ENCODE data around the gene GDPGP1. TPM values are rescaled to one million over a fixed set of nuclear protein-coding genes. Genes with fewer than 3 reads are reported as not detected.

GDPGP1 gene
- total and polyA plus RNA-seq, 2 of the 4 experiments (the other 2 are of a cell fraction), result 2.3 to 4.1 TPM

DNA sequence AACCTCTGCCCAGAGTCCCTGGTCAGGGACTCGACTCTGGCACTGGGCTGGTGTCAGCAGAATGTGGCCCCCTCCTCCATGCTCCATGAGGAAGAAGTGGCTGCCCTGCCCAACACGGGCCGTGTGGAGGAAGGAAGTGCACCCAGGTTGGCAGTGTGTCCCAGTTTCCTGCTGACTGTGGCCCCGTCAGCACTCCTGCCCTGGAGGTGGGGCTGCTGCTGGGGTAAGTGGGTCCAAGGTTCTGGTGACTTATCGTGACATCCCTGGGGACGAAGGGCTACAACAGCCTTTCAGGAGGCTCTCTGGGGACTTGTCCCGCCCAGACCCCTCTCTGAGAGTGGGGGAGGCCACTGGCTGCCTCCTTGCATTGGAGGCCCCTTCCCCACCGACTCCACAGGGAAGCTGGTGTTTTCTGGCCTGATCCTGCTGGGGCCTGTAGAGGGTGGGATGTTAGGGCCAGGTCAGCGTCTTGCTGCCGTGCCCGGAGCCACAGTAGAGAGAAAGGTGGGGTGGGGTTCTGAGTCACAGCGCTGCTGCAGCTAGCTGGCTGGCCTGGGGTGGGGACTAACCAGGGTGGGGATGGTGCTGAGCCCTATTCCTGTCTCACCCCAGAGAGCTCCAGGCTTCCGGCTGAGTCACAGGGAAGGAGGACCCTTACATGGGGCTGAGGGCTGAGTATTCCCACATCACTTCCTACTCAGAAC, 22.4 kb upstream of the GDPGP1 start:
- CTCF ChIA-PET, result interaction anchor here (1.0 kb wide), 1 partner anchor 10 kb away, joined by 4 read pairs; no protein-coding TSS in a partner anchor

More for the DNA sequence above, 22.4 kb upstream of the GDPGP1 start:
- peak overlapping the region; percentile 94 for H2AK9ac ChIP-seq (replicated peaks; ENCODE audit: low read depth, low read length, poor library complexity)
- ATAC-seq (ENCODE audit: low read depth) (peak; percentile 86), DNase-seq (peak; percentile 67)
- H3K23ac ChIP-seq (ENCODE audit: low read depth, low read length), result 0 out of 2 replicates have a peak overlapping the region, but pooled peaks have one; percentile 63
- H3K27me3 ChIP-seq (ENCODE audit: control insufficient read depth, insufficient read depth, low read length), result no peaks in the 10 kb centered on the region
- H2BK120ac ChIP-seq (ENCODE audit: low read depth, low read length), result peak overlapping the region; percentile 63
- peak overlapping the region; percentile 61; the same call in 1 of the 2 replicates for H4K91ac ChIP-seq (ENCODE audit: insufficient read depth, low read depth, low read length)
- peaks cover 5% of the 10 kb centered on the region for H3K9me1 ChIP-seq (ENCODE audit: insufficient read depth, low read length)
- peak overlapping the region; percentile 15; the same call in 1 of the 2 replicates for H3K9ac ChIP-seq (ENCODE audit: low read depth, low read length)
- 80% methylated on average over 1 of the region's 13 CpGs; no CpG with 5 or more reads in 1 of the 2 experiments for WGBS, 2 experiments (ENCODE audit: extremely low coverage in 2 of 2, insufficient read length in 1 of 2)
- H3K56ac ChIP-seq (ENCODE audit: extremely low read depth, insufficient read depth, low read length), result no peak overlapping the region
- peak overlapping the region; percentile 69 for H2BK5ac ChIP-seq (ENCODE audit: low read depth, low read length, poor library complexity, severe bottlenecking)
- peak overlapping the region; percentile 71; the same call in 1 of the 2 replicates for H4K5ac ChIP-seq (ENCODE audit: low read depth, low read length)
- no peak overlapping the region for H2BK20ac ChIP-seq (ENCODE audit: low read depth, low read length)
- H3K79me1 ChIP-seq (ENCODE audit: low read depth in 1 of 2, low read length in 2 of 2), result peaks cover 18 to 44% of the 10 kb centered on the region in 2 experiments
- H2AK5ac ChIP-seq (ENCODE audit: low read depth, low read length), result peak overlapping the region; percentile 85
- H3K4me1 ChIP-seq (ENCODE audit: control insufficient read depth, insufficient read depth, low read length), result peaks cover 6% of the 10 kb centered on the region
- H4K20me1 ChIP-seq (ENCODE audit: insufficient read depth, low read length), result no peaks in the 10 kb centered on the region; the same call in 1 of the 2 replicates
- H3K14ac ChIP-seq (replicated peaks; ENCODE audit: low read depth, low read length), result peak overlapping the region; percentile 90
- intact Hi-C loops (cut with micrococcal nuclease) (loop anchor here (2.0 kb wide), 1 partner anchor 105 kb away; no protein-coding TSS in a partner anchor), in situ Hi-C loops (cut with MboI; ENCODE audit: low sequenced_read_pairs) (no loop called here), dilution Hi-C loops (cut with HindIII; ENCODE audit: low sequenced_read_pairs, unreplicated experiment) (no loop called here)
- H3K18ac ChIP-seq (ENCODE audit: low read depth, low read length), result peak overlapping the region; percentile 34; the same call in 1 of the 2 replicates
- no TSS peak for BruUV-seq (replicated peaks)
- peak overlapping the region; percentile 78 for H3K4ac ChIP-seq (ENCODE audit: low read depth, low read length)
- H3K27ac ChIP-seq (ENCODE audit: insufficient read depth, low read length), result peak overlapping the region; percentile 20; the same call in 1 of the 2 replicates
- no peaks in the 10 kb centered on the region for H3K9me3 ChIP-seq (ENCODE audit: control insufficient read depth, insufficient read depth, low read length)
- H3K4me2 ChIP-seq (ENCODE audit: low read depth, low read length), result peak overlapping the region; percentile 23; the same call in 1 of the 2 replicates
- 0 out of 3 replicates have a peak overlapping the region, but pooled peaks have one; percentile 64 for H2BK15ac ChIP-seq (ENCODE audit: low read depth, low read length)
- H4K8ac ChIP-seq (ENCODE audit: low read depth in 2 of 2, low read length in 2 of 2), result peak overlapping the region; percentile 36 to 85; a peak in 3 of 4 replicates
- TF ChIP-seq POLR2A (IDR thresholded peaks at IDR 0.05; ENCODE audit: low read depth, low read length) (no peak), CHD1 (IDR thresholded peaks at IDR 0.05; ENCODE audit: low read depth, low read length) (no peak), MAFK (IDR thresholded peaks at IDR 0.05; ENCODE audit: low read depth, low read length) (no peak), MXI1 (IDR thresholded peaks at IDR 0.05; ENCODE audit: borderline replicate concordance, low read depth, low read length) (no peak), FOS (IDR thresholded peaks at IDR 0.05; ENCODE audit: low read depth, low read length) (0 out of 2 replicates have a peak, but pooled peaks have one; percentile 13), RFX5 (IDR thresholded peaks at IDR 0.05; ENCODE audit: low read depth, low read length) (no peak), SMC3 (IDR thresholded peaks at IDR 0.05; ENCODE audit: low read depth, low read length) (no peak)
- TF ChIP-seq, protein P1, sequence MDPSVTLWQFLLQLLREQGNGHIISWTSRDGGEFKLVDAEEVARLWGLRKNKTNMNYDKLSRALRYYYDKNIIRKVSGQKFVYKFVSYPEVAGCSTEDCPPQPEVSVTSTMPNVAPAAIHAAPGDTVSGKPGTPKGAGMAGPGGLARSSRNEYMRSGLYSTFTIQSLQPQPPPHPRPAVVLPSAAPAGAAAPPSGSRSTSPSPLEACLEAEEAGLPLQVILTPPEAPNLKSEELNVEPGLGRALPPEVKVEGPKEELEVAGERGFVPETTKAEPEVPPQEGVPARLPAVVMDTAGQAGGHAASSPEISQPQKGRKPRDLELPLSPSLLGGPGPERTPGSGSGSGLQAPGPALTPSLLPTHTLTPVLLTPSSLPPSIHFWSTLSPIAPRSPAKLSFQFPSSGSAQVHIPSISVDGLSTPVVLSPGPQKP (IDR thresholded peaks at IDR 0.05; ENCODE audit: borderline replicate concordance, low read depth, low read length), result no peak
- POLR2A ChIA-PET (ENCODE audit: unreplicated experiment), result interaction anchor here (0.5 kb wide), 1 partner anchor 11 kb away, joined by 12 read pairs; no protein-coding TSS in a partner anchor
- peaks cover 7% of the 10 kb centered on the region for H3K36me3 ChIP-seq (ENCODE audit: control insufficient read depth, insufficient read depth, low read length)
- no peak overlapping the region for H3K4me3 ChIP-seq (ENCODE audit: insufficient read depth, low read depth, low read length)
- peak overlapping the region; percentile 82 for H2AFZ ChIP-seq (replicated peaks; ENCODE audit: low read length, poor library complexity)
